IPS-NIHi7 (cell line): ENCODE results near the gene FAM89B.

Experiments
- DNase-seq: peaks from one replicate; pipeline ENCODE4 v3.0.0; 2012; ENCODE audit warnings: mixed read lengths; ENCODE audit errors: extremely low spot score

Gene FAM89B

DNA sequence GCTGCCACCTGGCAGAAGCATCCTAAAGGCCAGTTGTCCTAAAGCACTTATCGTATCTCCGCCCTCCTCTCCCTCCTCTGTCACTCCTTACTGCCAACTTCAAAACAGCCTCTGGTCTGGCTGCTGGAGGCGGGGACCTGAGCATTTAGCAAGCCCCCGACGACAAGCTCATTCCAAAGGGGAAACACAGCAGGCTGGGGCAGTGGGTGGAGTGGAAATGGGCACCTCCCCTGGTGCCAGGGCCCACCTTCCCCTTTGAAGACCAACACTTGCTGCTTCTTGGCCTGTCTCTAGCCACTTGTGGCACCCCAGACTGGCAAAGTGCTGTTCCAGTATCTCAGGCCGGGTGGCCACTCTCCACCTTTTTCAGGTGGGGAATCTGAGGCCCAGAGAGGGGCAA is 38.1 kb downstream of the FAM89B start:
- DNase-seq: no peak

DNA sequence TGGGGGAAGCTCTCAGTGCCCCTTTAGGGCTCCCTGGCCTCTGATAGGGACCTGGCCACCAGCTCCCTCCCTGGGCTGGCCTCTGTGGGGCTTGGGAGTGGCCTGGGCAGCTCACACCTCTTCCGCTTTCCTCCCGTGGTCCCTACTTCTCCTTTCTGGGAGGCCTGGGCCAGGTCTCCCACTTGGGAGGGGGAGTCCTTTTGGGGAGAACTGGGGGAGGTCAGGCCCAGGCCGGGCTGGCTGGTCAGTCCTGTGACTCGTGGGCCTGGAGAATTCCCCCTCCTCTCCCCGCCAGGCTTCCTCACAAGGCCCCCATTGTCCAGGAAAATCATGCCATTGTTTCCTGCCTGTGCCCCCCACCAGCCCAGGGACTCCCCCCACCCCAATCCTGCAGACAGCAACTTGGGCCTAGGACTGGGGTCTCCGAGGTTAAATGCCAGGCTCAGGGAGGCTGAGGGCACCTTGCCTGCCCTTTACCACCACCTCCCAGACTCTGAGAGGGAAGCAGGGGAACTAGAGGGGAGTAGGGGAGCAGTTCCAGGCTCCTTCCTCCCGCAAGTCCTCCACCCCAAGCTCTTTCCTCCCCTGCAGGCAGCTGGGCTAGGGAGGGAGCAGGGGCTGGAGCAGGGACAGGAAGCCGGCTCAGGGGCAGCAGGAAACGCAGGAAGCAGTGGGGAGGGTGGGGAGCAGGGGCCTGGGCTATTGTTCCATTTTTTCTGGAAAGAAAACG is 38.9 kb downstream of the FAM89B start:
- DNase-seq: no peak

DNA sequence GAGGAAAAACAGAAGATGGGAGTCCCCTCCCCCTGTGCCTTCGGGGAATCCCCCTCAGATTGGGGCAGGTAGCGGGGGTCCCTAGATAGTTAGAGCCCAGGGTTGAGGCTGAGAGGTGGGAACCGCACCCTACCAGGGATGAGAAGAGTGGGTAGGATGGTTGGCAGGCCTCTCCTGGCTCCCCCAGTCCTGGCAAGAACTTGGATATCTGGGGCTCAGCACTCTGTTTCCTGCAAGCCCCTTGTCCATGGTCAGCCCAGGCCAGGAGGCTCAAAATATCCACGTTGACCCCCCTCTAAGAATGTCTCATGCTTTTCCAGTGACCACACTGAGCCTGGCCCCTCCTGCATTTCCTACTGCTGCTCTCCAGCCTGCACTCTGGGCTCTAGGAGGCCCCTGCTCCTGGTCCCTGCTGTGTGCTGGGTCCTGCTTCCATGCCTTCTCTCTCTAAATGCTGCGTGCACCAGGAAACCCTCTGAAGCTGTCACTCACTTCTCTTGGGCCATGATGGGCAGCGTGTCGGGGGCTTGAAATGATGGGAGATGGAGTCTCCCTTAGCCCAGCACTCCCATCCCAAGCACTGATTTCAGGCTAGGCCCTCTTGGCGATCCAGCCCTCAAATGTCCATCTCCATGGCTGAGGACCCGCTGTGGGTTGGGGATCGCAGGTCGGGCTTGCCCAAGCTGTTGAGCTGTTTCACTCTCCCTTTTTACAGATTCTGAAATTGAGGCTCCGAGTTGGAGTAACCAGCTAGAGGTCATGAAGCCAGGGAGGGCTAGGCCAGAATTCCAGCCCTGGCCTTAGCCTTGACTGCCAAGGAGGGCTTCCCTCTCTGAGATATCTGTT is 39.6 kb downstream of the FAM89B start:
- DNase-seq: no peak

GRCh38 chr11:65612691-65613090 is 40.4 kb downstream of the FAM89B start:
- no peak for DNase-seq

- DNase-seq: no peak
Measured at GRCh38 chr11:65613091-65613928, 41.0 kb downstream of the FAM89B start.

DNA sequence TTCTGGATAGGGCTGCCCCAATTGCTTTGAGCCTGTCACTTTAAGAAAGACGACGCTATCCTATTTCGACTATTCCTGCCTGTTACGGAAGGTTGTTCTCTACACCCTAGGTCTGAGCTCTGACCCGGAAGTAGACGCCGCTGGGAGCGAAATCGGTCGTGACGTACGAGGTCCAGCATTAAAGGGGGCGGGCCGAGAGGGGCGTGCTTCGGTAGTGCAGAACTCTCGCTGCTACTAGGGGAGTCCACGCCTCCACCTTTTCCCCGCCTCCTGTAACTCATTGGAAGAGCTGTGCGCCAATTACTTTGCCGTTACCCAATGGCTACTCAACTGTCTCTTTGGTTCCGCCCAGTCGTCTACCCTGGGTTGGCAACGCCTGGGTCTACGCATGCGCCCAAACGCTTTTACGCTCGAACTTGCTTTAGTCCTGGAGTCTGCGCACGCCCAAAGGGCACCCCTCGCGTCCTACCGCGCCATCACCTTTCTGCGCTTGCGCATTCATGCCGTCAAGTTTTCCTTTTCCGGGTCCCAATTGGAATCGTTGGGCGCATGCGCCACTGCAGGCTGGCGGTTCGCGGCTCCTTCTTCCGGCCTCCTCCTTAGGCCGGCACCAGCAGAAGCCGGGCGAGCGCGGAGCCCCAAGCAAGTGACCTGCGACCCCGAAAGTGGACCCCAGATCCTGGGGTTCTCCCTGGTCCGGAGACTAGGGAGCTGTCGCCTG is 43.1 kb downstream of the FAM89B start, which contains the start of gene PCNX3:
Gene PCNX3 (plus strand): TSS at position 548 of the 721 bp plus-strand sequence. CDS start 536 bp downstream, outside the sequence.
- peak; percentile 100 for DNase-seq

GRCh38 chr11:65615950-65616574 is 43.7 kb downstream of the FAM89B start:
- peak; percentile 82 for DNase-seq

GRCh38 chr11:65616575-65617001 is 44.2 kb downstream of the FAM89B start:
- DNase-seq: no peak

DNA sequence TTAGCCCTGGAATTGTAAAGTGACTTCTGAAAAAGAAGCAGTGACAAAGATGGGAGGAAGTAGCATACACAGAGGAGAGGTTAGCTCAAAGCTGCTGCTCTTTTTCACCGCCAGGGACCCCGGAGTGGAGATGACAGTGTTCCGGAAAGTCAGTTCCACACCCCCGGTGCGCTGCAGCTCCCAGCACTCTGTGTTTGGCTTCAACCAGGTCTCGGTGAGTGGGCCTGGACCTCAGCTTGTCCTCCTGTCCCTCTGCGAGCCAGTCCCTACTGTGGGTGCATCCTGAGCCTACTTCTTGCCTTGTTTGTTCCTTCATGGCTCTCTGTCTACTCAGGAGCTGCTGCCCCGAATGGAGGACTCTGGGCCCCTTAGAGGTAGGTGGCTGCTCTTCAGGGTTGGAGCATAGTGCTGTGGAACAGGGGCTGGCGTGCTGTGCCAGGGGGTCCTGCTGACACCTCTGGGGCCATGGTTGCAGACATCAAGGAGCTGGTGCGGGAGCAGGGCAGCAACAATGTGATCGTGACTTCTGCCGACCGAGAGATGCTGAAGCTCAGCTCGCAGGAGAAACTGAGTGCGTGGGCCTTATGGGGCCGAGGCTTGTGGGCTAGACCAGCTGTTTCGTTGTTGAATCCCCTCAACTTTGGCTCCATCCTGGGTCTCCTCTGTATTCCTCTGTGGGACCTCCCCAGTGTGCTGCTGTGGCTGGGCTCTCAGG is 45.0 kb downstream of the FAM89B start:
- DNase-seq: no peak

GRCh38 chr11:65617990-65618751 is 45.8 kb downstream of the FAM89B start:
- DNase-seq: no peak

DNA sequence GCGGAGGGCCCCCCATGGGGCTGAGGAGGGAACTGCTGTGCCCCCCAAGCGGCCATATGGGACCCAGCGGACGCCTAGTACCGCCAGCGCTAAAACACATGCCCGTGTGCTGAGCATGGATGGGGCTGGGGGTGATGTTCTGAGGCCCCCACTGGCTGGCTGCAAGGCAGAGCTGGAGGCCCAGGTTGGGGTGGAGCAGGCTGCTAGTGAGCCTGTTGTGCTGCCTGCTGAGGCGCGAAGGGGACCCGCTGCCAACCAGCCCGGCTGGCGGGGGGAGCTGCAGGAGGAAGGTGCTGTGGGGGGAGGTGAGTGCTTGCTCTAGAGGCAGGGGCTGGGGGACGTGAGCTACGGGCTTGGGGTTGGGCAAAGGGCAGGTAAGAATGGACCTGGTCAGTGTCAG is 46.4 kb downstream of the FAM89B start:
- DNase-seq: no peak

DNA sequence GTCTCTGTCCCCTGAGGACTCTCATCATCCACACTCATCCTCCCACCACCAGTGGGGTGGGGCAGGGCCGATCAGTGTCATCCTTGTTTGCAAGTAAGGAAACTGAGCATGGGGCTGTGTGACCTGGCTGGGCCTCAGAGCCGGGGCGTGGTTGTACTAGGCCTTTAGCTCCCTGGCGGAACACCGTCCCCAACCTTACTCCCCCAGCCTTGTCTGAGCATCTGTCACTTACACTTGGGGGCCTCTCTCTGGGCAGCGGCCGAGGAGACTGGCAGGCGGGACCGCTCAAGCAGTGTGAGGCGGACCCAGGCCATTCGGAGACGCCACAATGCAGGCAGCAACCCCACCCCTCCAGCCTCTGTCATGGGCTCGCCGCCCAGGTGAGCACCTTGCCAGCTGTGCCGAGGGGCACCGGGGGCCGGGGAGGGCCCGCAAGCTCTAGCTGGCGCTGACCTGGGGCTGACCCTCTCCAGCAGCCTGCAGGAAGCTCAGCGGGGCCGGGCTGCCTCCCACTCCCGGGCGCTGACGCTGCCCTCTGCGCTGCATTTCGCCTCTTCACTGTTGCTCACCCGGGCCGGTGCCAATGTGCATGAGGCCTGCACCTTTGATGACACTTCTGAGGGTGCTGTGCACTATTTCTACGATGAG is 47.1 kb downstream of the FAM89B start:
- DNase-seq: no peak

GRCh38 chr11:65620666-65621065 is 48.3 kb downstream of the FAM89B start:
- no peak for DNase-seq

- DNase-seq: no peak
Measured at GRCh38 chr11:65621460-65621859, 49.1 kb downstream of the FAM89B start.

GRCh38 chr11:65622011-65622410 is 49.7 kb downstream of the FAM89B start:
- no peak for DNase-seq

GRCh38 chr11:65623177-65623576 is 50.8 kb downstream of the FAM89B start:
- DNase-seq: no peak
